ENCODE results near the gene PAGE2B. TPM values are rescaled to one million over a fixed set of nuclear protein-coding genes. Genes with fewer than 3 reads are reported as not detected.

Gene PAGE2B
- total RNA-seq, 1 experiment from 2014 or later = 0.94 TPM

GRCh38 chrX:55072286-55072685, 2.5 kb upstream of the PAGE2B start:
- TF ChIP-seq TEAD1 (CRISPR knock-in tag; IDR thresholded peaks at IDR 0.05) (no peak), AFF4 (CRISPR knock-in tag; IDR thresholded peaks at IDR 0.05; ENCODE audit: borderline replicate concordance) (no peak), NR2C2 (CRISPR knock-in tag; IDR thresholded peaks at IDR 0.05) (no peak), RELA (CRISPR knock-in tag; IDR thresholded peaks at IDR 0.05; ENCODE audit: borderline replicate concordance) (no peak), ZMAT4 (CRISPR knock-in tag; IDR thresholded peaks at IDR 0.05) (no peak), ZBTB43 (CRISPR knock-in tag; IDR thresholded peaks at IDR 0.05) (no peak), ERG (CRISPR knock-in tag; IDR thresholded peaks at IDR 0.05) (no peak), E2F4 (CRISPR knock-in tag; IDR thresholded peaks at IDR 0.05; ENCODE audit: borderline replicate concordance, low read depth) (no peak), SMAD3 (CRISPR knock-in tag; IDR thresholded peaks at IDR 0.05; ENCODE audit: borderline replicate concordance) (no peak), GABPB1 (CRISPR knock-in tag; IDR thresholded peaks at IDR 0.05) (no peak), ZNF138 (CRISPR knock-in tag; conservative IDR thresholded peaks at IDR 0.05) (no peak), ZNF317 (CRISPR knock-in tag; IDR thresholded peaks at IDR 0.05; ENCODE audit: borderline replicate concordance, low read depth) (no peak), E2F1 (CRISPR knock-in tag; IDR thresholded peaks at IDR 0.05) (no peak), ATF1 (CRISPR knock-in tag; IDR thresholded peaks at IDR 0.05) (no peak), STAT6 (CRISPR knock-in tag; conservative IDR thresholded peaks at IDR 0.05; ENCODE audit: low read depth) (no peak), ZNF232 (CRISPR knock-in tag; IDR thresholded peaks at IDR 0.05) (no peak)
- TF ChIP-seq, protein P1, sequence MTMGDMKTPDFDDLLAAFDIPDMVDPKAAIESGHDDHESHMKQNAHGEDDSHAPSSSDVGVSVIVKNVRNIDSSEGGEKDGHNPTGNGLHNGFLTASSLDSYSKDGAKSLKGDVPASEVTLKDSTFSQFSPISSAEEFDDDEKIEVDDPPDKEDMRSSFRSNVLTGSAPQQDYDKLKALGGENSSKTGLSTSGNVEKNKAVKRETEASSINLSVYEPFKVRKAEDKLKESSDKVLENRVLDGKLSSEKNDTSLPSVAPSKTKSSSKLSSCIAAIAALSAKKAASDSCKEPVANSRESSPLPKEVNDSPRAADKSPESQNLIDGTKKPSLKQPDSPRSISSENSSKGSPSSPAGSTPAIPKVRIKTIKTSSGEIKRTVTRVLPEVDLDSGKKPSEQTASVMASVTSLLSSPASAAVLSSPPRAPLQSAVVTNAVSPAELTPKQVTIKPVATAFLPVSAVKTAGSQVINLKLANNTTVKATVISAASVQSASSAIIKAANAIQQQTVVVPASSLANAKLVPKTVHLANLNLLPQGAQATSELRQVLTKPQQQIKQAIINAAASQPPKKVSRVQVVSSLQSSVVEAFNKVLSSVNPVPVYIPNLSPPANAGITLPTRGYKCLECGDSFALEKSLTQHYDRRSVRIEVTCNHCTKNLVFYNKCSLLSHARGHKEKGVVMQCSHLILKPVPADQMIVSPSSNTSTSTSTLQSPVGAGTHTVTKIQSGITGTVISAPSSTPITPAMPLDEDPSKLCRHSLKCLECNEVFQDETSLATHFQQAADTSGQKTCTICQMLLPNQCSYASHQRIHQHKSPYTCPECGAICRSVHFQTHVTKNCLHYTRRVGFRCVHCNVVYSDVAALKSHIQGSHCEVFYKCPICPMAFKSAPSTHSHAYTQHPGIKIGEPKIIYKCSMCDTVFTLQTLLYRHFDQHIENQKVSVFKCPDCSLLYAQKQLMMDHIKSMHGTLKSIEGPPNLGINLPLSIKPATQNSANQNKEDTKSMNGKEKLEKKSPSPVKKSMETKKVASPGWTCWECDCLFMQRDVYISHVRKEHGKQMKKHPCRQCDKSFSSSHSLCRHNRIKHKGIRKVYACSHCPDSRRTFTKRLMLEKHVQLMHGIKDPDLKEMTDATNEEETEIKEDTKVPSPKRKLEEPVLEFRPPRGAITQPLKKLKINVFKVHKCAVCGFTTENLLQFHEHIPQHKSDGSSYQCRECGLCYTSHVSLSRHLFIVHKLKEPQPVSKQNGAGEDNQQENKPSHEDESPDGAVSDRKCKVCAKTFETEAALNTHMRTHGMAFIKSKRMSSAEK (CRISPR knock-in tag; IDR thresholded peaks at IDR 0.05; ENCODE audit: borderline replicate concordance) = no peak
- ChIA-PET POLR2A (no interaction called here), CTCF (no interaction called here)
- Mint-ChIP-seq H3K27me3 (ENCODE audit: low read depth) (peaks cover 27% of the 10 kb centered on the region), H3K9me3 (peaks cover 24% of the 10 kb centered on the region), H3K4me3 (no peak overlapping the region), H3K27ac (no peak overlapping the region), H3K36me3 (no peaks in the 10 kb centered on the region), H3K4me1 (no peaks in the 10 kb centered on the region)
- no peak for ATAC-seq
- DNase-seq (ENCODE audit: low spot score) = no peak

Measured in WTC11 (cell line).